GM19438 (cell line): Measurements from ENCODE around the gene STX12.
A peak's percentile ranks its signal among the peaks of the same experiment; 100 is the strongest.

Source experiments
- ATAC-seq: cut with Tn5 transposase; IDR thresholded peaks from one replicate; pipeline ENCODE4 v1.9.1; 2021; ENCODE audit warnings: low read depth; ENCODE audit not compliant: unreplicated experiment

The STX12 gene

DNA sequence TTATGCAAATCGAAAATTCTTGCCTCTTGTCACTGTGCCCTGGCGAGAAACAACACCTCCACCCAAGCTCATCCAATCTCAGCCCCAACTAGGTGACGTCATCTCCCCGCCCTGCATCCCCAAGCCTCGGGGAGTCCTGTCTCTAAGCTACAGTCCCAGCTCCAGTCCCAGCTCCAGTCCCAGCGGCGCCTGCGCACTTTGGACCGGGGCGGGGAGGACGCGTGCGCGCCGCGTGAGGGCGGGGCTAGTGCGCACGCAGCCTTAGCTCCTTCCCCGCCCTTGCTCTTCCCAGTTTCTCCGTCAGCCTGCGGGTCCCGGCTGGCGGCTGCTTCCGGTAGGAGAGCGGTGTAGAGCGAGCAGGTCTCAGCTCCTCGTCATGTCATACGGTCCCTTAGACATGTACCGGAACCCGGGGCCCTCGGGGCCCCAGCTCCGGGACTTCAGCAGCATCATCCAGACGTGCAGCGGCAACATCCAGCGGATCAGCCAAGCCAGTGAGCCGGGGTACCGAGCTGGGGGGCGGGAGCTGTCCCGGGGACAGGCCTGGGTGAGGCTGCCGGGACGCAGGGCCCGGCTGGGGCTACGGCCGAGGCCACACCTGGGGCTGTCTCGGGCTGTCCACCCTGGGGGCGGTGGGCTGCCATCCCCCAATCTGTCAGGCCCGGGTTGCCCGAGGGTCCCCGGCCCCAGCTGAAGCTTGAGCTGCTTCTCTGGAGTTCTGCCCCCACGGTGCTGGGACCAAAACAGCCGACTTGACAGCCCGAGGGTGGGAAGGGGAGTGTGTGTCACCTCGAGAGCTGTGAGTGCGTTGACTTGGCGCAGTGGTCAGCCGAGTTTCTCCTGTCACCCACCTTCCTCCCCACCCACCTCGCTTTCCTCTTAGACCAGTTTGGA is at the start of gene STX12:
STX12 (plus strand) TSS at position 288 of the 894 bp plus-strand sequence; CDS start at position 377, 89 bp downstream.
- peak; percentile 95 for ATAC-seq

DNA sequence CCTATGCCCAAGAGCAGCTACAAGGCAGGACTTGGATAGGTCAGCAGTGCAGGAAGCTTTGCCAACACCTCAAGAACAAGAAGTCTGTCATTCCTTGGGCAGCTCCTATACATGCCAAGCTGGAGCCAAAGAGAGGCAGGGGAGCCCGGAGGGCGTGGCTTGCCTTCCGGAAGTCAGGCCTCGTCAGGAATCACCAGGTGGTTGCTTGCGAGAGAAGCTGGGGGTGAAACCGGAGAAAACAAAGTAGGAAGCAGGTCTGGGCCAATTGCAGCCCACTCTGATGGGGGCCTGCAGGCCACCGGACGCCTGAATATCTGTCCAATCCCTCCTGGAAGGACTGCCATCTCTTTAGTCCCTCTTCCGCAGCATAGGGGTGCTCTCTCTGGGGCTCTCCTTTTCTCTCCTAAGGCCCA is 48.1 kb upstream of the STX12 start:
- ATAC-seq, result no peak

DNA sequence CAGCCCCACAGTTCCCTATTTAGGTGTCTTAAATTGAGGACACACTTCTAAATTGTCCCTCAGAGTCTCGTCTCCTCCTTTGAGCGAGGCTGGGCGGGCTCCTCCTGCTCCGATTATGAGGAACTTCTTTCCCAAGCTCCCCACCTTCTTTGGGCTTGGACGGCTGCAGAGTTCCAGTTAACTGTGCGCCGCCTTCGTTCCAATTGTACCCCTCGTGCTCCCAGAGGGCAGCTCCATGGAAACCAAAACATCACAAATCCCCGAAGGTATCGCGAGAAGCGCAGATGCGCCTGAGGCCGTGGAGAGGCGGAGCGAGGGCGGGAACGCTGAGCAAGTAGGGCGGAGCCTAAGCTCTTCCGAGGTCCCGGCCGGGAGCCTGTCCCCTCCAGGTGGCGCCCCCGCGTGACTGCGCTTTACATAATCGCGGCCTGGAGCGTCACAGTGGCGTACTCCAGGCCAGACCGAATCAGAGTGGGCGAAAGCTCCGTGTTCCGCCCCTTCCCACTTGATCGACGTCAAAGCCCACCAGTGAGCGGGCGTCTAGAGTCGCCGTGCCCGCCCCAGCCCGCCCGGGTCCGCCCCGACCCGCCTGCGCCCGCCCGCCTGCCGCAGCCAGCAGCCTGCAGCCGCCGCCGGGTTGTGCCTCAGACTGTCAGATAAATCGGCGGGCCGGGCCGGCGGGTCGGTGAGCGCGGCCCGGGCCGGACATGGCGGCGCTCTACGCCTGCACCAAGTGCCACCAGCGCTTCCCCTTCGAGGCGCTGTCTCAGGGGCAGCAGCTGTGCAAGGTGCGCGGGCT is 47.4 kb upstream of the STX12 start, which contains the start of gene FAM76A:
FAM76A (plus strand) TSS at position 588 of the 799 bp plus-strand sequence; CDS start at position 708, 120 bp downstream.
- peak; percentile 95 for ATAC-seq

DNA sequence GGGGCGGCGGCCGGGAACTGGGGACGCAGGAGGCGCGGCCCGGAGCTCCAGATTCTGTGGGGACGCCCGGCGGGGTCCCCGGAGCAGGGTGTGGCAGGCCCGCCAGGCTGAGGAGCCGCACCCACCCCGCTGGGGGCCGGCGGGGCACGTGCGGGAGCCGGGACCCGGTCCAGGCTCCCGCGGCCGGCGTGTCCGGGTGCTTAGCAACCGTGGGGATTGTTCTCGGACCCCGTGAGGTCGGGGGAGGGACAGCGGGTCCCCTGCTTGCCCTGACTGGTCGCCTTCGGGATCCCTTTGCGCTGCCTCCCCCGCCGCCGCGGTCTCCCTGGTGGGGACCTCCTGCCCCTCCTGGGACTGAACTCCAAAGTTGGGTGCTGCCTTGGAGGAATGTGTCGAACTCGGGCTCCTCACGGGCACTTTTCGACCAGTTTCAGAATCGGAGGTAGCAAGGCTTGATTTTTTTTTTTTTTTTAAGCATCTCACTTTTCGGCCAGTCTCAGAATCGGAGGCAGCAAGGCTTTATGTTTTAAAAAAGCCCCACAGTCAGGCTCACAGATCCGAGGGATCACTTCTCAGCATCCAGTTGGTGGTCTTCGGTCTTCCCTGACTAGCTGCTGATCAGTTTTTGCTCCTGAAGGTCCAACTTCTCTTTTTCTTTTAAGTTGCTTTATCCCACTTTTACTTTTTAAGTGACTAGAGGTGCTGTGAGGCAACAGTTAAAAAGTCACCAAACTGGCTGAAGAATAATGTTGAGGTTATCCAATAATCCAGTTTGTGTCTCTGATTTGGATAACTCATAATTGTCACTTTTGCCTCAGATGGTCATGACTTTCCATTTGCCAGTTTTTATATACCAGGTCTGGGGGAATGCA is 46.6 kb upstream of the STX12 start:
- ATAC-seq, result peak; percentile 29

DNA sequence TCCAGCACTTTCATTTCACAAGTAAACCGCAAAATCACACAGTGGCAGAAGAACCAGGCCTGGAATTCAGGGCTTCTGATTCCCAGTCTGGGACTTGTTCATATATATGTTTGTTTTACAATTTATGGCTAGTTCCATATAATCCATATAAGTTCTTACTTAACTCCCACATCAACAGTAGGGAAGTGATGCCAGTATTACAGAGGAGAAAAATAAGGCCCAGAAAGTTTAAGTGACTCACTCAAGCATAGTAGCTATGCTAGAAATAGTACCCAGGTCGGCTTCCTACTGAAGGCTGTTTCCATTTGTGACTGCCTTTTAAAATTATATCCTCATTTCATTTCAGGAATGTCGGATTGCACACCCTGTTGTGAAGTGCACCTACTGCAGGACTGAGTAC is 45.9 kb upstream of the STX12 start:
- ATAC-seq, result no peak

DNA sequence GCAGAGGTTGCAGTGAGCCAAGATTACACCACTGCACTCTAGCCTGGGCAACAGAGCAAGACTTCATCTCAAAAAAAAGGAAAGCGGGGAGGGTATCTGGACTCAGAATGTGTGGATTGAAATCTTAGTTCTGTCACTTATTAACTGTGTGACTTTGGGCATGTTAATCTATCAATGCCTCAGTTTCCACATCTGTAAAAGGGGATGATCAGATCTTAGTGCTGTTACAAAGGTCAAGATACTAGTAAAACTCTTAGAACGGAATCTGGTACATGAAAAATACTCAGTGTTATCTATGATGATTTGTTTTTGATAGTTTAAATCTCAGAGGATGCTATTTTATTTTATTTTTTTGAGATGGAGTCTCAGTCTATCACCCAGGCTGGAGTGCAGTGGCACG is 36.8 kb upstream of the STX12 start:
- ATAC-seq, result no peak

DNA sequence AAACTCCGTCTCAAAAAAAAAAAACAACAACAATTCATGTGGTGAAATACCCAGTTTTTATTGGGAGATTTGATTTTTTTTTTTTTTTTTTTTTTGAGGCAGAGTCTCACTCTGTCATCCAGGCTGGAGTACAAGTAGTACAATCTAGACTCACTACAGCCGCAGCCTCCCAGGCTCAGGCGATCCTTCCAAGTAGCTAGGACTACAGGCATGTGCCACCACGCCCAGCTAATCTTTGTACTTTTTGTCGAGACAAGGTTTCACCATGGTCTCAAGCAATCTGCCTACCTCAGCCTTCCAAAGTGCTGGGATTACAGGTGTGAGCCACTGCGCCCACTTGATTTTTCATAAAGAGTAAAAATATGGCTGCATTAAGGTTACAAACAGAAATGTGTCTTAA is 31.9 kb upstream of the STX12 start:
- ATAC-seq, result no peak

DNA sequence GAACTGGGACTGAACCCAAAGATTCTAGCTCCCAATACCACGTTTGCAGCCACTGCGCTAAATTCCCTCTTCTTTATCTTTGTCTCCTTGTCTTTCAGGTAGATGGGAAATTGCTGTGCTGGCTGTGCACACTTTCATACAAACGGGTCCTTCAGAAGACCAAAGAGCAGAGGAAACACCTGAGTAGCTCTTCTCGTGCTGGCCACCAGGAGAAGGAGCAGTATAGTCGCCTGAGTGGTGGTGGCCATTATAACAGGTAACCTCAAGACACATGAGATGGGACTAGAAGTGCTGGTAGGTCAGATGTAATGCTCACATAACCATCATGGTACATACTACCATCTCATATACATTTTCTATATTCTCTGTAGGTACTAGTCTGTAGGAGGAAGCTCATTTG is 28.5 kb upstream of the STX12 start:
- no peak for ATAC-seq

DNA sequence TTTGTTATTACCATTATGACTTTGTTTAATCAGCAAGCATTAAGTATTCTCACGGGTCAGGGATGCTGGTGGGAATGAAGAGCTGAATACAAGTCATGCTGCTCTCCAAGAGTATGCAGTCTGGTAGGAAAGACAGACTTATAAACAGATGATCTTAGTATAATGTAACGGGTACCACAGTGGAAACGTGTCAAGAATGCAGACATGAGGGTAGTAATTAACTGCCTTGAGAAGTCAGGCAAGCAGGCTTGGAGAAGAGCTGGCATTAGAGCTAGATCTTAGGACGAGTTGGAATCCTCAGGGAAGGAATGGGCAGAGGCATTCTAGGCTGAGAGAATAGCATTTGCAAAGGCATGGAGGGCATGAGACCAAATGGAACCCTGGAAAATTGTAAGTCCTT is 27.6 kb upstream of the STX12 start:
- no peak for ATAC-seq

DNA sequence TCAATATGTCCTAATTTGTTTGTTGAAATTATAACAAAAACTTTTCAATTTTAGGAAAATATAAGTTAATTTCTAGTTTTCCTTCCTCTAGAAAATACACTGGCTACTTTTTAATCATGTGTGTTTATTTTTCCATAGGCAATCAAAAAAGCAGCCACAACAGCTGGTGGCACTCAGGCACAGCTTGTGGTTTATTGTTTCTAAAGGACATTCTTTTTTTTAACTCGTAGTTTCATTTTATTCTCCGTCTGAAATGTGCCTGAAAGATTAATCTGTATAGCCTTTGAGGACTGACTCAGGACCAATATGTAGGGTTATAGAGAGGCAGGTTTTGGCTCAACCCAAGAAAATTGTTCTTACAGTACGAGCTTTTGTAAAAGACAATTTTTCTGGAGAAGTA is 20.7 kb upstream of the STX12 start:
- no peak for ATAC-seq

DNA sequence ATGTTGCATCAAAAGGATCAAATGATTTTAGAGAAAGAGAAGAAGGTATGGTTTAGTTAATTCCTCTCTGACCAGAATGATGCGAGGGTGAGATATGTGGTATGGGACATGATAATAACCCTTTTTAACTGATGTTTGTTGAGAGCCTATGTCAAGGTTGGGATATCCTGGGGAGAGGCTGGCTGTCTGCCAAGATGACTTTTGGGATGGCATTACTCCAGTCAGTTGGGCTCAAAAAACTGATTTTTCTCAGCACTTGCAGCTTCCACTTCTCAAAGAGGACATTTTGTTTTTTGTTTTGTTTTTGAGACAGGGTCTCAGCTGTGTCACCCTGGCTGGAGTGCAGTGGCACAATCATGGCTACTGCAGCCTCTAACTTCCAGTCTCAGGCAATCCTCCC is 17.7 kb upstream of the STX12 start:
- no peak for ATAC-seq

DNA sequence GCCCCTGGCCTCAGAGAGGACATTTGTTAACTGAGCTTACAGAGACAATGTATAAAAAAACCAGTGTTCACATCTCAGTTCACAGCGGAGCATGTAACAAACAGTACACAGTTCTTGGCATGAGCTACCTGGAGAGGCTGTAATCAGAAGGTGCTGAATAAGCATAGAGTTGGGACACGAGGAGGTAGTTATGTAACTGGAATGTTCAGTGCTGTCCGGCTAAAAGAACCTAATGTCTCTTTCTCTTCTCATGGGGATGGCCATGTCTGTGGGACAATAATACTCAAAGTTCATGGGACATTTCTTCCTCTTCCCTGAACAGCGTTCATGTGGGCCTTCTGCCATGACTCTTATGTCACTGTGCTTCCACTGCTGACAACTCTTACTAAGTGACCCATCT is 17.2 kb upstream of the STX12 start:
- ATAC-seq, result no peak

DNA sequence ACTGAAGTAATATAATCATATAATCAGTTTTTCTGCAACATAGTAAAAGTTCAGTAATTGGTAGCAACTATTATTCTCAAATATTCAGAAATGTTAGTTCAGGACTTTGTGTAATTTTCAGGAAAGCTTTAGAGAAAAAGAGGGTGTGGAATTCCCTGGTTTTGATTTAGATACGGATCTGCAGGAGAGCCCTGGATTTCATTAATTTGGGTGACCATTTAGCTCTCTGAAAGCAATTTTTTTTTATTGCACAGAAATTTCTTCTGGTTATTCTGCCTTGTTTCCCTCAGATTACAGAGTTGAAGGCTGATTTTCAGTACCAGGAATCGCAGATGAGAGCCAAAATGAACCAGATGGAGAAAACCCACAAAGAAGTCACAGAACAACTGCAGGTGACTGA is 13.8 kb upstream of the STX12 start:
- no peak for ATAC-seq

DNA sequence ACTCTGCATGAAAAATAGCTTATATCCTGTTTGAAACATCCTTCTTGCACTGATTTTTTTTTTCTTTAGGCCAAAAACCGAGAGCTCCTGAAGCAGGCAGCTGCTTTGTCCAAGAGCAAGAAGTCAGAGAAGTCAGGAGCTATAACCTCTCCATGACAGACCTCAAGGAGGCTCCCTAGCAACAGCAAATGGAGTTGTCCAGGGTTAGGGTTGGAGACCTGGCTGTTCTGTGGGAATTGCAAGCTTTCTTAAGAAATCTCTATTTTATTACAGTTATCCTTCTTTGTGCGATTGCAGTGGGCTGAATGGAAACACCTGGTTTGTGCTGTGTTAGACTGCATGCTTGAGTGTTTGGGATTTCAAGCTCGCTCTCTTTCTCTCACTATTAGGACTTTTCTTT is 12.6 kb upstream of the STX12 start:
- ATAC-seq, result no peak

DNA sequence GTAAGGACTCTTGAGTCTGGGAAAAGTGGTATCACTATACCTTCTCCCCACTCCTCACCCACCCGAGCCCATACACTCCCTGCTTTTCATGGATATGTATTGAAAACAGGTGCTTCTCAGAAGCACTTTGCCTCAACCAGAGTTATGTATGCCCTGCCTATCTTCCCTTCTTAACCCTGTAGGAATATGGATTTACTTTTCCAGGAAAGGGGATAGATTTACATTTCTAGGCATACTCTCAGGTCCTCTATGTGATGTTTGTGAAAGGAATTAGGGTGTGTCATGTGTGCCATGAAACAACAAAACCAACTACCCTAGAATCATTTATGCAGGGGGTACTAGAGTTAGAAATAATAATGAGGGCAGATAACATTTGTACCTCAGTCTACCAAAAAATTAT is 11.0 kb upstream of the STX12 start:
- ATAC-seq, result no peak

DNA sequence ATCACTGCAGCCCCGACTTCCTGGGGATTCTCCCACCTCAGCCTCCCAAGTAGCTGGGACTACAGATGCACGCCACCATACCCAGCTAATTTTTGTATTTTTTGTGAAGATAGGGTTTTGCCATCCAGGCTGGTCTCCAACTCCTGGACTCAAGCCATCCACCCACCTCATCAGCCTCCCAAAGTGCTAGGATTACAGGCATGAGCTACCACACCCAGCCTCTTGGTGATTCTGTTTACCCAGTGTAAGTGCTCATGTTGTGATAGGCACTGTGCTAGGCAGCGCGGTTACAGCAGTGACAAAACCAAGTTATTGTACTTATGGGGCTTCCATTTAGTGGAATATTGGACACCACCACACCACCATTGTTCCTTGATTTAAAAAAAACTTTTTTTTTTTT is 9.7 kb upstream of the STX12 start:
- ATAC-seq, result no peak

DNA sequence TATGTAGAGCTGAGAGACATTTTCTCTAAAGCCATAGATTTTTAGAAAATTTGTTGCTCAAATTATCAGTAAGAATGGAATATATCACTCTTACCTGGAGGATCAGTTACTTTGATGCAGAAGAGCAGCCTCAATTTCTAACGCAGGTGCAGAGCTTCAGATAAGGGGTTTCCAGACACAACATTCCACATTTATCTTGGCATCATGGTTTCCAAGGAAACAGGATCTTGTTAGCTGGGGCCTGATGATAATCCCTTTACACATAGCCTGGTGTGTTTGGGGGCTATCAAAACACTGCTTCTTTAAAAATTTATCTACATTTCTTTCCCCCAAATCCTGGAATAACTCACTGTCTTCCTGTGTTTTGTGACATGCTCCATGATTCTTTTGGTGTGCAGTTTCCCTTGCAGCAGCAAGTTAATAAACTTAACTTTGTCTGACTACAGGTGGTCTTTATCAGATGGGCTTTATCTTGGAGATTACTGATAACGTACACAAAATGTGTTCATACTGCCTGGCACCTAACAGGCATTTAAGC is 2.7 kb upstream of the STX12 start:
- ATAC-seq, result no peak

DNA sequence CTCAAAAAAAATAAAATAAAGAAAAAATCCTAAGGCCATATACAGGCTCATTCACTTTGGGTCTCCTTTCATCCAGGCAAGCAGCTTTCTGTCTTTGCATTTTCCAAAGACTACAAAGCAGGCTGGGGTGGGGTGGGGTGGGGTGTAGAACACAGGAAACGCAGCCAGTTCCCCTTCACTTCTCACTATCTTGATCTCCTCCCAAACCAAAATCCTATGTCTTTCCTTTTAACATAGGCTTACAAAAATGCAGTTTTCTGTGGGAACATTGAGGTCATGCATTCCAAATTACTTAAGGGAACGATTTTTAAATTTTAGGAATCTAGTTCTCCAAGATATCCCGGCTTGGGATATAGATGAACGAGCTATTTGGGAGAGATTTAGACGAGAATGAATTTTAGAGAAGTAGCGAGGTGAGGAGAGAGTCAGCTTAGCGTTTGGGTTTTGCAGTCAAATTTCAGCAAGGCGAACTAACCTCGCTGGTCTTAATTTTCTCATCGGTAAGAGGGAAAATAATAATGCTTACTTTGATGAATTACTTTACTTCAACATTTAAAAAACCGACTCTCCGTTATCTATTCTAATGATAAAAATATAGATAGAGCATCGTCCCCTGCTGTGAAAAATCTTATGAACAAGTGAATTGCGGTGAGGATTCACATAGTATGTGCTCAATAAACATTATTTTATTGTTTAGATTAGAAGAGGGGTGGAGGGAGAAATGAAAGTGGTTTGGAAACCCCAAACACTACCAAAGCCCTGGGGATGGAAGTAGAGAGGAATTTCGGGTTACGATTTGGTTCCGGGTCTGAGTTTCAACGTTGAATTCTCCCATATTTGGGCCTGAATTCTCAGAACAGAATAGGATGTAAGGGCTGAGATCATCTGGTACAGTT is 735 bp upstream of the STX12 start:
- no peak for ATAC-seq

DNA sequence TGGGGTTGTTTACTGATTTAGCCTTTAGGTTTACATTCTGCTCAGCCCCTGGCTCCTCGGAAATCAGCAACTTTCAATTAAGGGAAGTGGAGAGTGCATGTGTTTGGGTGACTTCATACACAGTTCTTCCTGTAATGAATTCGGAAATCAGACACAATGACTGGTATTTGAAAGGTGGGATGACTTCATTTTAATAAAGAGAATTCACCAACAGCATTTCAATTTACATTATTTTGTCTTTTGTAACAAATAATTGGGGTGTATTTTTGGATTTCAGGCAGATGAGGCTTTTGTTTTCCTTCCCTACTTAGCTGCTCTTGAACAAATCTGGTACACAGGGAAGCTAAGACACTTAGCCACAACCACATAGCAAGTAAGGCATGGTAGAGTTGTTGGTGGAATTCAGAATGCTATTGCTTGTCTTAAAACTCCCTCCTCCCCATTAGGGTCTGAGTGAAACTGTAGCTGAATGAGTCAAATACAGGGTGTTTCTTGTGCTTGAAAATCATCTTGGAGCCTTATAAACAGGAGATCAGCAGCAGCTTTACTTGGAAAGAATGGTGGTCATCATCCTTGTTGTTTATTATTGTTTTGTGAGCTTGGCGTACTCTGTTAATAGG is 917 bp downstream of the STX12 start:
- ATAC-seq, result no peak
